ENCODE data around the gene TMPRSS5.
"Not testable (repeated sequence)": the region's sequence is repeated elsewhere in the genome, so short reads cannot be mapped to it uniquely, and the experiment has no call there.

Gene TMPRSS5

DNA sequence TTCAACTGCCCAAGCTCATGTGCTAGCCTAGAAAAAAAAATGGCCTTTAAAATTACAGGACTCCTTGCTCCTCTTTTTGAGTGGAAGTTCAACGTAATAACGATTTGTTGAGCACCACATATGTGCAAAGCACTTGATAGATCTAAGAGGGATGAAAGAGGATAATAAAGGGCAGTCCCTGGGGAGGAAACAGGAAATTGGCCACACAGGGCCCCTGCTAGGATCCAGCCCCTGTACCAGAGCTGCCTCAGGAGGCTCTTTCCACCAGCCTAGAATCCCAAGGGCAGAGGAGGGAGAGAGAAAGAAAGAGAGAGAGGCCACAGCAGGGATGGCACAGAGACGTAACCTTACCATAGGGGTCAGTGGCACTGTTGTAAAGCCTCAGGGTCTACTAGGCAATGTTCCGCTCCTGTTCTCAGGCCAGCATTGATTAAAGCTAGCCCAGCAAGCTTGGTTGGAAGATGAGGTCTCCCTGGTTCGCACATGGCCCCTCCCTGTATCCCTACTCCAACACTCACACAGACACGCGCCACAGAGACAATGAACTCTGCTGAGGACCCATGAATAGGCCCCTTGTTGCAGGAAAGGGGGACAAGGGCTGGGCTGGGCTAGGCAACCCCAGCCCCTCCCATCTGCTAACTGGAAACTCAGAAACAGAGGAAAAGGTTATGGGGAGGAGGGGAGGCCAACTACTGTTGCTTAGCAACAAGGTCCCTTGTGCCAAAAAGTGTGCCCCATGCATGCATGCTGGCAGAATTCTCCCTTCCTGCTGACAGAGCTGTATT, at the start of gene TMPRSS5:
Gene TMPRSS5 (minus strand): TSS at position 438 of the 785 bp plus-strand sequence. CDS start 84 bp downstream, at position 354.
- Mint-ChIP-seq H3K27ac (no peak within 1 kb of the TSS), H3K27me3 (no peaks in the 10 kb centered on the region), H3K4me1 (no peaks in the 10 kb centered on the region), H3K4me3 (no peak within 1 kb of the TSS), H3K36me3 (peaks cover 24% of the 10 kb centered on the region), H3K9me3 (peaks cover 23% of the 10 kb centered on the region)

- Mint-ChIP-seq H3K9me3 (no peaks in the 10 kb centered on the region), H3K36me3 (peaks cover 18% of the 10 kb centered on the region), H3K27me3 (no peaks in the 10 kb centered on the region), H3K4me1 (no peaks in the 10 kb centered on the region), H3K4me3 (no peak overlapping the region), H3K27ac (no peak overlapping the region)
These were observed 46.8 kb upstream of the TMPRSS5 start for GRCh38 chr11:113752932-113753331.

- H3K27me3 Mint-ChIP-seq = no peaks in the 10 kb centered on the region
- peaks cover 21% of the 10 kb centered on the region for H3K36me3 Mint-ChIP-seq
- H3K4me1 Mint-ChIP-seq = no peaks in the 10 kb centered on the region
- no peak overlapping the region for H3K4me3 Mint-ChIP-seq
- no peak overlapping the region for H3K27ac Mint-ChIP-seq
- no peaks in the 10 kb centered on the region for H3K9me3 Mint-ChIP-seq
These were observed 30.2 kb upstream of the TMPRSS5 start for GRCh38 chr11:113736323-113736722.

GRCh38 chr11:113732092-113732491, 26.0 kb upstream of the TMPRSS5 start:
- H3K4me3 Mint-ChIP-seq = no peak overlapping the region
- H3K27ac Mint-ChIP-seq = no peak overlapping the region
- H3K36me3 Mint-ChIP-seq = peaks cover 13% of the 10 kb centered on the region
- no peaks in the 10 kb centered on the region for H3K9me3 Mint-ChIP-seq
- H3K27me3 Mint-ChIP-seq = no peaks in the 10 kb centered on the region
- no peaks in the 10 kb centered on the region for H3K4me1 Mint-ChIP-seq

DNA sequence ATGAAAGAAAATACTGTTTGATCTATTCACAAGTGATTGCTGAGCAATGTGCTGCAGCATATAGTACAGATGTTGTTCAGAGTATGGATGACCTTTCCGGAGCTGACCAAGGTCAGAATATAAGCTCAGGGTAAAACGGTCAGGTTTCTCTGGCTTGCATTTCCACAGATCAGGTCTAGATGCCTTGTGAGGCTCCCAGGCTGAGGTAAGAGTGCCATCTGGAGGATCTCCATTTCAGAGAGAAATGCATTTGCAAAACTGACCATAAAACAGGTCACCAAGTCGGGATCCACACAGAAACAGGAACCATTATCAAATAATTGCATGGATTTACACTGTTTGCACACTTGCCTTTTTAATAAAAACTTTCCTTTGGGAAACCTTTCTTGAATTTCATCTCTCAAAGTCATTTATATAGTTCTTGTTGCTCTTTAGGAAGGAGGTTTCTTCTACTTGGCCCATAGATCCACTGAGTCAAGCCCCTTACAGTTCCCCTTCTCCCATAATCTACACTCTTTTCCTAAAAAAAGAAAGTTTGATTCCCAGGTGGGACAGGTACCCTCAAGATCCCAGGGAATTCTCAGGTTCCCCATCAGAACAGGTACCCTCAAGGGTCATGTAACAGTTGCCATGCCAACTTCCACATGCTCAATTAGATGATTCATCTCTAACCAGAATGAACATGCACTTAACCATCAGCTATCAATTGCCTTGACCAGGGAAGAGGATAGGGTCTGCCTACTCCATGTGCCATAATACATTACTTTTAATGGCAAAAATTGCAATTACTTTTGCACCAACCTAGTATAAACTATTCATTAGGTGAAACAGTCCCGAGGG, 25.0 kb upstream of the TMPRSS5 start:
- Mint-ChIP-seq H3K9me3 (no peaks in the 10 kb centered on the region), H3K4me1 (no peaks in the 10 kb centered on the region), H3K27ac (no peak overlapping the region), H3K4me3 (no peak overlapping the region), H3K27me3 (no peaks in the 10 kb centered on the region), H3K36me3 (peaks cover 11% of the 10 kb centered on the region)

DNA sequence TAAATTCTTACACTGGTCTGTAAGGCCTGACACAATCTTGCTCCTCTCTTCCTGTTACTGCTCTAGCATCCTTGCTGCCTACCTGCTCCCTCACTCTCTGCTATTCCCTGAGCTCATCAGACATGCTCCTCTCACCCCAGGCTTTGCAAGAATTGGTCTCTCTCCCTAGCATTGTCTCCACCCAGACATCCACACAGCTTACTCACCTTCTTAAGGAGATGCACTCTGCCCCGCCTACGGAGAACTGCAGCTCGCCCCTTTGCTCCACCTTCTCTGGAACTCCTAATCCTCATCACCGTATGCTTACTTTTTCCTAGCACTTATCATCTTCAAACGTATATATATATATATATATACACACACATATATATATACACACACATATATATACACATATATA, 23.3 kb upstream of the TMPRSS5 start:
- H3K36me3 Mint-ChIP-seq = peaks cover 15% of the 10 kb centered on the region
- no peaks in the 10 kb centered on the region for H3K9me3 Mint-ChIP-seq
- no peaks in the 10 kb centered on the region for H3K27me3 Mint-ChIP-seq
- H3K27ac Mint-ChIP-seq = no peak overlapping the region
- H3K4me1 Mint-ChIP-seq = no peaks in the 10 kb centered on the region
- no peak overlapping the region for H3K4me3 Mint-ChIP-seq

GRCh38 chr11:113728814-113729213, 22.7 kb upstream of the TMPRSS5 start:
- Mint-ChIP-seq H3K4me3 (no peak overlapping the region), H3K27ac (no peak overlapping the region), H3K9me3 (no peaks in the 10 kb centered on the region), H3K36me3 (peaks cover 12% of the 10 kb centered on the region), H3K27me3 (no peaks in the 10 kb centered on the region), H3K4me1 (no peaks in the 10 kb centered on the region)

DNA sequence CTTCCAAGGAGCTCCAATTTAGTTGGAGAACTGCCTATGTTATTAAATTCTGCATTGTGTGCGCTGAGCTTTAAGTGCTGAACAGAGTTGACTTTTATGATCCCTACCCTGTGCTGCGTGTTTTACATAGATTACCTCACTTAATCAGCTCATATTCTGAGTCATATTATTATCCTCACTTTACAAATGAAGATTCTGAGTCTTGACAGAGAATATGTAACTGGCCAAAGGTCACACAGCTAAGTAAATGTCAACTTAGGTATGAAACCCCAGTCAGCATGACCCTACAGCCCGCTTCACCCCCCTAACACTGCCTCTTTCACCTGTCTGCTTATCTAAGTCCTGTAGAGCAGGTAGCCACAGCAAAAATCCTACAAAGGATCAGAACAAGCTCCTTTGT, 19.8 kb upstream of the TMPRSS5 start:
- Mint-ChIP-seq H3K36me3 (peaks cover 5% of the 10 kb centered on the region), H3K27me3 (no peaks in the 10 kb centered on the region), H3K4me1 (no peaks in the 10 kb centered on the region)

DNA sequence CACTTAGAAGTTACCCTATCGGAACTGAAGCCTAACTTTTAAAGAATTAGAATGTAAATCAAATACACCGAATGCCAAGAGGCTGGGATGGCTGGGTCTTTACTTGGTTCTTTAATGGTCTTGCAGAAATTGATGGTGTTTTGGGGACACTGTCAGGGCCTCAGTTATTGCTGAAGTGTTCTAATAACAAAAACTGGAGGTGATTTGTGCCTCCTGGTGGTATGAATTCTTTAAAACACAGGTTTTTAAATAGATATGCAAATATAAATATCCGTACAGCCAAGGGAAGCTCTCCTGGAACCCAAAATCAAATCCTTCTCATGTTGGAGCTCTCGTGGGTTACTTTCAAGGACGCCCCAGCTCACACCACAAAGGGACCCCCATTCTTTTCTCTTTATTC, 19.3 kb upstream of the TMPRSS5 start:
- H3K9me3 Mint-ChIP-seq = no peaks in the 10 kb centered on the region
- no peak overlapping the region for H3K27ac Mint-ChIP-seq
- H3K4me3 Mint-ChIP-seq = no peak overlapping the region
- H3K27me3 Mint-ChIP-seq = no peaks in the 10 kb centered on the region
- peaks cover 6% of the 10 kb centered on the region for H3K36me3 Mint-ChIP-seq
- H3K4me1 Mint-ChIP-seq = no peaks in the 10 kb centered on the region

More for the DNA sequence above, 19.8 kb upstream of the TMPRSS5 start:
- H3K4me3 Mint-ChIP-seq = no peak overlapping the region
- H3K27ac Mint-ChIP-seq = no peak overlapping the region
- no peaks in the 10 kb centered on the region for H3K9me3 Mint-ChIP-seq

GRCh38 chr11:113724778-113725177, 18.7 kb upstream of the TMPRSS5 start:
- H3K27me3 Mint-ChIP-seq = no peaks in the 10 kb centered on the region
- no peaks in the 10 kb centered on the region for H3K4me1 Mint-ChIP-seq
- no peaks in the 10 kb centered on the region for H3K9me3 Mint-ChIP-seq
- H3K27ac Mint-ChIP-seq = no peak overlapping the region
- H3K4me3 Mint-ChIP-seq = no peak overlapping the region
- peaks cover 8% of the 10 kb centered on the region for H3K36me3 Mint-ChIP-seq

GRCh38 chr11:113723787-113724186, 17.7 kb upstream of the TMPRSS5 start:
- Mint-ChIP-seq H3K4me1 (no peaks in the 10 kb centered on the region), H3K27me3 (no peaks in the 10 kb centered on the region), H3K36me3 (peaks cover 13% of the 10 kb centered on the region), H3K9me3 (no peaks in the 10 kb centered on the region), H3K27ac (no peak overlapping the region), H3K4me3 (no peak overlapping the region)

DNA sequence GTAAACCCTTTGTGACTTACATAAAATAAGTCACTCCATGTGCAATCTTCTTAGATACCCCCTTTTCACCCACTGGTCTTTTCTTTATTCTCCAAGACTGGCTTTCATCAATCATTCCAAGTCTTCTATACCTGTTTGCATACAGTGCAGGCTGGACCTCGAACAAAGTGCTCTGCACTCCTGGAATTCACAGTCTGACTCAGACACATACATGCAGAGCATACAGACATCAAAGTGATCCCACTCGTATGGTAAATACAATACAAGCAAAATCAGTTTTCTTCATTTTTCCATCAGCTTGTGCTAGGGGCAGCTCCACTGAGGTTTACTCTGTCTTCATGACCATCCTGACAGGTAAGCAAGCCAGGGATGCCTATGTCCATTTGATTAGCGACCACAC, 16.8 kb upstream of the TMPRSS5 start:
- no peaks in the 10 kb centered on the region for H3K4me1 Mint-ChIP-seq
- no peak overlapping the region for H3K27ac Mint-ChIP-seq
- no peaks in the 10 kb centered on the region for H3K9me3 Mint-ChIP-seq
- no peaks in the 10 kb centered on the region for H3K27me3 Mint-ChIP-seq
- no peak overlapping the region for H3K4me3 Mint-ChIP-seq
- peaks cover 13% of the 10 kb centered on the region for H3K36me3 Mint-ChIP-seq

DNA sequence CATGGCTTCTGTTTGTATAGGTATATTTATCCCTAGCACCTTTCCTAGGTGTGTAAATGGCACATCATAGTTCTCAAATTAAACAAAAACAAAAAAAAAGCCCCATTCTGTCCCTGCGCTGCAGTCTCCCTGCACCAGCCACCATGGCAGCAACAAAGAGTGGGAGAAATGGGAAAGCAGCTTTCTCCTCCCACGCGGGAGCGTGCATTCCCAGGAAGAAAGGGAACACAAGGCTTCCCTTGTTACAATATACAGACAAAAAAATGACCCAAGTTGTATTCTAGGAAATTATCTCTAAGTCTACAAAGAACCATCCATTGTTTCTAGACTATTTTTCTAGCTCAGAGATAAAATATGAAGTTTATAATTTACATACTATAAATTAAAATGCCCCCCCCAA, 16.1 kb upstream of the TMPRSS5 start:
- Mint-ChIP-seq H3K4me1 (no peaks in the 10 kb centered on the region), H3K4me3 (no peak overlapping the region), H3K27ac (no peak overlapping the region), H3K9me3 (no peaks in the 10 kb centered on the region), H3K27me3 (no peaks in the 10 kb centered on the region), H3K36me3 (peaks cover 15% of the 10 kb centered on the region)

- H3K4me1 Mint-ChIP-seq = no peaks in the 10 kb centered on the region
- no peaks in the 10 kb centered on the region for H3K9me3 Mint-ChIP-seq
- H3K27ac Mint-ChIP-seq = no peak overlapping the region
- H3K4me3 Mint-ChIP-seq = no peak overlapping the region
- H3K27me3 Mint-ChIP-seq = no peaks in the 10 kb centered on the region
- H3K36me3 Mint-ChIP-seq = peaks cover 15% of the 10 kb centered on the region
These were observed 15.5 kb upstream of the TMPRSS5 start for GRCh38 chr11:113721462-113722066.

- H3K36me3 Mint-ChIP-seq = peaks cover 18% of the 10 kb centered on the region
These were observed 14.4 kb upstream of the TMPRSS5 start for GRCh38 chr11:113720478-113720877.

More at GRCh38 chr11:113720478-113720877, 14.4 kb upstream of the TMPRSS5 start:
- not testable (repeated sequence) for H3K27ac Mint-ChIP-seq, H3K4me1 Mint-ChIP-seq, H3K4me3 Mint-ChIP-seq, H3K27me3 Mint-ChIP-seq, H3K9me3 Mint-ChIP-seq

All from activated naive CD4-positive, alpha-beta T cell treated with anti-CD3 and anti-CD28 coated beads, Interleukin-2, amount 50 U/mL, for 24 hours (primary cell).